ENCODE measurements around the gene UBR1. TPM values are rescaled to one million over a fixed set of nuclear protein-coding genes. Genes with fewer than 3 reads are reported as not detected.

Gene UBR1
- total RNA-seq, 6 experiments from 2014 or later = 24.6 to 30.1 (median 26.8) TPM

DNA sequence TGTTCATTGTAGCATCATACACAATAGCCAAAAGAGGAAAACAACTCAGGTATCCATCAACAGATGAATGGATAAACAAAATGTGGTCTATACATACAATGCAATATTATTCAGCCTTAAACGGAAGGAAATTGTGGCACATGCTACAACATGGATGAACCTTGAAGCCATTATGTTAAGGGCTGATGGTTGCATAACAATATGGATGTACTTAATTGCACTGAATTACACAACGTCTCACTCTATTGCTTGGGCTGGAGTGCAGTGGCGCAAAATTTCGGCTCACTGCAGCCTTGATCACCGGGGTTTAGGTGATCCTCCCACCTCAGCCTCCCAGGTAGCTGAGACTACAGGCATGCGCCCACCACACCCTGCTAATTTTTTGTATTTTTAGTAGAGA is 20.5 kb upstream of the UBR1 start:
- Mint-ChIP-seq H3K4me3 (no peak overlapping the region), H3K9me3 (peaks cover 11% of the 10 kb centered on the region), H3K4me1 (ENCODE audit: low read depth) (peaks cover 21% of the 10 kb centered on the region), H3K27ac (no peak overlapping the region), H3K36me3 (ENCODE audit: low read depth) (no peaks in the 10 kb centered on the region; the same call in 1 of the 2 replicates), H3K27me3 (ENCODE audit: insufficient read depth) (no peaks in the 10 kb centered on the region; the same call in 1 of the 2 replicates)
- no peak for TF ChIP-seq CTCF (IDR thresholded peaks at IDR 0.05)
- DNase-seq = no peak

DNA sequence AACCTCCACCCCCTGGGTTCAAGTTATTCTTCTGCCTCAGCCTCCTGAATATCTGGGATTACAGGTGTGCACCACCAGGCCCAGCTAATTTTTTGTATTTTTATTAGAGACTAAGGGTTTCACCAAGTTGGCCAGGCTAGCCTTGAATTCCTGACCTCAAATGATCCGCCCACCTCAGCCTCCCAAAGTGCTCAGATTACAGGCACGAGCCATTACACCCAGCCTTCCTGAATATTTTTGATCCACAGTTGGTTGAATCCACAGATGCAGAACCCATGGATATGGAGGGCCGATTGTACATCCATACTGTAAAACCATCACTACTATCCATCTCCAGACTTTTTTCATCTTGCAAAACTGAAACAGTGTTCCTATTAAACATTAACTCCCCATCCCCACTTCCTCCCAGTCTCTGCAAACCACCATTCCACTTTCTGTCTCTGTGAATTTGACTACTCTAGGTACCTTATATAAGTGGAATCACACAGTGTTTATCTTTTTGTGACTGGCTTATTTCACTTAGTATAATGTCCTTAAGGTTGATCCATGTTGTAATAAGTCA is 19.3 kb upstream of the UBR1 start:
- no peaks in the 10 kb centered on the region; the same call in 1 of the 2 replicates for H3K36me3 Mint-ChIP-seq (ENCODE audit: low read depth)
- no peak for DNase-seq
- no peak overlapping the region for H3K4me3 Mint-ChIP-seq
- peaks cover 11% of the 10 kb centered on the region for H3K9me3 Mint-ChIP-seq
- peaks cover 21% of the 10 kb centered on the region for H3K4me1 Mint-ChIP-seq (ENCODE audit: low read depth)
- TF ChIP-seq CTCF (IDR thresholded peaks at IDR 0.05) = no peak
- H3K27ac Mint-ChIP-seq = no peak overlapping the region
- H3K27me3 Mint-ChIP-seq (ENCODE audit: insufficient read depth) = no peaks in the 10 kb centered on the region; the same call in 1 of the 2 replicates

- TF ChIP-seq CTCF (IDR thresholded peaks at IDR 0.05) = no peak
- no peaks in the 10 kb centered on the region for H3K36me3 Mint-ChIP-seq (ENCODE audit: low read depth)
- DNase-seq = no peak
- H3K4me3 Mint-ChIP-seq = no peak overlapping the region
- peaks cover 21% of the 10 kb centered on the region for H3K4me1 Mint-ChIP-seq (ENCODE audit: low read depth)
- H3K27me3 Mint-ChIP-seq (ENCODE audit: insufficient read depth) = peaks cover 6% of the 10 kb centered on the region
- H3K9me3 Mint-ChIP-seq = no peaks in the 10 kb centered on the region
- H3K27ac Mint-ChIP-seq = peak overlapping the region; percentile 94; the same call in 1 of the 2 replicates
These were observed 16.0 kb upstream of the UBR1 start for GRCh38 chr15:43121863-43122262.

DNA sequence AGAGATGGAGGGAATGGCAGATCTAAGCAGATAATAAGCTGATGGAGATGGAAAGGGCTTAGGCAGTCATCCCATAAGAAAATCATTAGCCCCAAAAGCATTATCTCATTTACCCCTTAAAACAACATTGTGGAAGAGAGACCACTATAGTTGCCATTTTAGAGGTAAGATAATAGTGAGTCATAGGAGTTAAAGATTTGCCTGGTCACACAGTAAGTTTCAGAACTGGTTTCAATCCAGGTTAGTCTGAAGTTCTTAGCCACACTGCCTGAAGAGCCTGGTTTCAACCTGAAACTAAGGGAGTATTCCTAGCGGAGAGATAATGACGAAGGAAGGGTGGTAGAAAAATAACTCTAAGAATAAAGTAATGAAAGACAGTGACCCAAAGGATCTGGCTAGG is 13.0 kb upstream of the UBR1 start:
- Mint-ChIP-seq H3K4me3 (no peak overlapping the region), H3K36me3 (ENCODE audit: low read depth) (no peaks in the 10 kb centered on the region), H3K9me3 (no peaks in the 10 kb centered on the region), H3K27me3 (ENCODE audit: insufficient read depth) (peaks cover 12% of the 10 kb centered on the region), H3K27ac (no peak overlapping the region), H3K4me1 (ENCODE audit: low read depth) (peaks cover 18% of the 10 kb centered on the region)
- no peak for DNase-seq
- no peak for TF ChIP-seq CTCF (IDR thresholded peaks at IDR 0.05)

- no peak for DNase-seq
- Mint-ChIP-seq H3K9me3 (no peaks in the 10 kb centered on the region), H3K4me3 (no peak overlapping the region), H3K4me1 (ENCODE audit: low read depth) (peaks cover 12% of the 10 kb centered on the region), H3K36me3 (ENCODE audit: low read depth) (no peaks in the 10 kb centered on the region), H3K27ac (no peak overlapping the region), H3K27me3 (ENCODE audit: insufficient read depth) (peaks cover 12% of the 10 kb centered on the region)
- TF ChIP-seq CTCF (IDR thresholded peaks at IDR 0.05) = no peak
These were observed 12.4 kb upstream of the UBR1 start for GRCh38 chr15:43118286-43118685.

Measured in HFFc6 (cell line).